ENCODE results near the gene FAM168B. TPM values are rescaled to one million over a fixed set of nuclear protein-coding genes. Genes with fewer than 3 reads are reported as not detected.
"Not testable (repeated sequence)": the region's sequence is repeated elsewhere in the genome, so short reads cannot be mapped to it uniquely, and the experiment has no call there.

The FAM168B gene
- total and polyA plus RNA-seq, 9 donors: 54.4 to 117 (median 98.4) TPM

DNA sequence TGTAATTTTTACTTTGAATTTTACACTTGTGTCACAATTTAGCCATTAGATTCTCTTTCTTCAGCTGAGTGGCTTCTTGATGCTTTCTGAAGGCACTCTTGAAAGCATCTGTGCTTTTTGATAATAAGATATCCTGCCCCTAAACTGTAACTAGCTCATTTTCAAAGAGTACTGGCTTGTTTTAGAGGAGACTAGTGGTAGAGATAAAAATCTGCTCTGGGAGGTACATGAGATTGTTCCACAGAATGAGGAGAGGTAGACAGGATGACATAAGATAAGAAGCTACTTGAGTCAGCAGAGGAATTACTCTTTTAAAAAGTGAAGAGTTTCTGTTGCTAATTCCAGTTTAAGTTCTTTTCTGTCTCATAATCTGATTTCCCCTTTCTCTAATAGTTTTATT, 22.5 kb upstream of the FAM168B start:
- Histone ChIP-seq H3K36me3 (no peaks in the 10 kb centered on the region), H3K9me3 (no peaks in the 10 kb centered on the region), H3K27me3 (no peaks in the 10 kb centered on the region), H3K4me1 (ENCODE audit: insufficient read depth) (peaks cover 3% of the 10 kb centered on the region), H3K27ac (no peak overlapping the region), H3K4me3 (no peak overlapping the region)
- intact Hi-C loops (cut with DNase I): no loop called here
- TF ChIP-seq, protein P1, sequence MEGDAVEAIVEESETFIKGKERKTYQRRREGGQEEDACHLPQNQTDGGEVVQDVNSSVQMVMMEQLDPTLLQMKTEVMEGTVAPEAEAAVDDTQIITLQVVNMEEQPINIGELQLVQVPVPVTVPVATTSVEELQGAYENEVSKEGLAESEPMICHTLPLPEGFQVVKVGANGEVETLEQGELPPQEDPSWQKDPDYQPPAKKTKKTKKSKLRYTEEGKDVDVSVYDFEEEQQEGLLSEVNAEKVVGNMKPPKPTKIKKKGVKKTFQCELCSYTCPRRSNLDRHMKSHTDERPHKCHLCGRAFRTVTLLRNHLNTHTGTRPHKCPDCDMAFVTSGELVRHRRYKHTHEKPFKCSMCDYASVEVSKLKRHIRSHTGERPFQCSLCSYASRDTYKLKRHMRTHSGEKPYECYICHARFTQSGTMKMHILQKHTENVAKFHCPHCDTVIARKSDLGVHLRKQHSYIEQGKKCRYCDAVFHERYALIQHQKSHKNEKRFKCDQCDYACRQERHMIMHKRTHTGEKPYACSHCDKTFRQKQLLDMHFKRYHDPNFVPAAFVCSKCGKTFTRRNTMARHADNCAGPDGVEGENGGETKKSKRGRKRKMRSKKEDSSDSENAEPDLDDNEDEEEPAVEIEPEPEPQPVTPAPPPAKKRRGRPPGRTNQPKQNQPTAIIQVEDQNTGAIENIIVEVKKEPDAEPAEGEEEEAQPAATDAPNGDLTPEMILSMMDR (IDR thresholded peaks at IDR 0.05): no peak
- no peak for TF ChIP-seq EP300 (IDR thresholded peaks at IDR 0.05)
- DNase-seq: no peak

DNA sequence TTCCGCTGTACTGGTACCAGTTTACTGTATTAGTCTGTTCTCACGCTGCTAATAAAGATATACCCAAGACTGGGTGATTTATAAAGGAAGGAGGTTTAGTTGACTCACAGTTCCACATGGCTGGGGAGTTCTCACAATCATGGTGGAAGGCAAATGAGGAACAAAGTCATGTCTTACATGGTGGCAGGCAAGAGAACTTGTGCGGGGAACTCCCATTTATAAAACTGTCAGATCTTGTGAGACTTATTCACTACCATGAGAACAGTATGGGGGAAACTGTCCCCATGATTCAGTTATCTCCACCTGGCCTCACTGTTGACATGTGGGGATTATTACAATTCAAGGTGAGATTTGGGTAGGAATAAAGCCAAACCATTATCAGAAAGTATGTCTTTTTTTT, 21.7 kb upstream of the FAM168B start:
- H3K27ac ChIP-seq; DNase-seq; H3K4me3 ChIP-seq; H3K36me3 ChIP-seq; H3K9me3 ChIP-seq; H3K4me1 ChIP-seq (ENCODE audit: insufficient read depth); H3K27me3 ChIP-seq; intact Hi-C loops (cut with DNase I): not testable (repeated sequence)
- WGBS, 3 donors: 97 to 99% (median 98%) methylated on average over 3 of the region's 3 CpGs

DNA sequence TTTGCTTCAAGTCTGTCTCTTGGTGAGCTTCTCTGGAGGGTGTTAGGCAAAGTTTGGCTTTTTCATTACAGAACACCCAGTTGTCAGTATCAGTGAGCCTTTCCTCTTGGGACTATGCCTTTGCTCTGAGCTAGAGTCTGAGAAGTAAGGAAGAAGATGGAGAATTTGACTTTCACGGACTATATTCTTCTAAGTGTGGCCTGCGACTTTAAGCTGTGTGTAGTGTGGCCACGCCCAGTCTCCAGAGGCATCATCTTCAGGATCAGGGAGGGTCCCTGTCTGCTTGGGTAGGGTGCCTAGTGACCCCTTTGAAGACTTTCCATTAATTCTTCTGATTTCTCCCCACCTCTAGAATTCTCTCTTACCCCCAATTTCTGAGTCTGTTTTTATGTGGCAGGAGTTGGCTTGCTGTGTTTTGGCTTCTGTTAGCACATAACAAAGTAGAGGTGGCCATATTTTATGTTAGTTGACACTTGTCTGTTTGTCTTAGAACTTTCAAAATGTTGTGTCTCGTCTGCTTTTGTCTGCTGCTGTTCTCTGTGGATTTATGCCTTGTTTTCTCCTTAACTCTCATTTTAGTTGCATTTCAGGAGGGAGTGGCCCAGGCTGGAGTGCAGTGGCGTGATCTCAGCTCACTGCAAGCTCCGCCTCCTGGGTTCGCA, 20.4 kb upstream of the FAM168B start:
- no peak overlapping the region for H3K4me3 ChIP-seq
- no peak overlapping the region for H3K27ac ChIP-seq
- H3K27me3 ChIP-seq: no peaks in the 10 kb centered on the region
- intact Hi-C loops (cut with DNase I): no loop called here
- H3K36me3 ChIP-seq: no peaks in the 10 kb centered on the region
- H3K9me3 ChIP-seq: no peaks in the 10 kb centered on the region
- H3K4me1 ChIP-seq (ENCODE audit: insufficient read depth): no peaks in the 10 kb centered on the region
- DNase-seq: no peak
- WGBS, 3 donors: 91 to 95% (median 91%) methylated on average over 7 of the region's 7 CpGs
- TF ChIP-seq POLR2A (IDR thresholded peaks at IDR 0.05) (no peak), EP300 (IDR thresholded peaks at IDR 0.05) (no peak)
- TF ChIP-seq, protein P1 (IDR thresholded peaks at IDR 0.05): no peak

DNA sequence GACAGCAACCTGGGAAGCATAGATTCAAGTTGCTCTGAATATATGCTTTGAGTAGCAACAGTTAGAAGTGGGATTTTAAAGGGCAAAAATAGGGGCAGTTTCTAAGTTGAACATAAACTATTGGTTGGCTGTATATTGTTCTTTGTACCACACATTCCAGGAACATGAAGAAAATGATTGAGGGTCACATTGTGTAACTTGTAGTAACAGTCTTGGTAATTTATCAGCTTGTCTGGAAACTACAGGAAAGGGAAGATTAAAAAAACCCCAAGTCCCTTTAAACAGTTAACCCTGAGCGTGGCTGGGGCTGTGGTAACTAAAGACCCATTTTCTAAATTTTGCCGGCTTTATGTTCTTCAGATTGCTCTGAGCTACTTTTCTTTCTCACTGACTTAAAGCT, 19.3 kb upstream of the FAM168B start:
- 89 to 96% (median 91%) methylated on average over 2 of the region's 2 CpGs for WGBS, 3 donors
- no peaks in the 10 kb centered on the region for H3K4me1 ChIP-seq (ENCODE audit: insufficient read depth)
- TF ChIP-seq EP300 (IDR thresholded peaks at IDR 0.05): no peak
- TF ChIP-seq, protein P1 (IDR thresholded peaks at IDR 0.05): no peak
- TF ChIP-seq POLR2A (IDR thresholded peaks at IDR 0.05): no peak

DNA sequence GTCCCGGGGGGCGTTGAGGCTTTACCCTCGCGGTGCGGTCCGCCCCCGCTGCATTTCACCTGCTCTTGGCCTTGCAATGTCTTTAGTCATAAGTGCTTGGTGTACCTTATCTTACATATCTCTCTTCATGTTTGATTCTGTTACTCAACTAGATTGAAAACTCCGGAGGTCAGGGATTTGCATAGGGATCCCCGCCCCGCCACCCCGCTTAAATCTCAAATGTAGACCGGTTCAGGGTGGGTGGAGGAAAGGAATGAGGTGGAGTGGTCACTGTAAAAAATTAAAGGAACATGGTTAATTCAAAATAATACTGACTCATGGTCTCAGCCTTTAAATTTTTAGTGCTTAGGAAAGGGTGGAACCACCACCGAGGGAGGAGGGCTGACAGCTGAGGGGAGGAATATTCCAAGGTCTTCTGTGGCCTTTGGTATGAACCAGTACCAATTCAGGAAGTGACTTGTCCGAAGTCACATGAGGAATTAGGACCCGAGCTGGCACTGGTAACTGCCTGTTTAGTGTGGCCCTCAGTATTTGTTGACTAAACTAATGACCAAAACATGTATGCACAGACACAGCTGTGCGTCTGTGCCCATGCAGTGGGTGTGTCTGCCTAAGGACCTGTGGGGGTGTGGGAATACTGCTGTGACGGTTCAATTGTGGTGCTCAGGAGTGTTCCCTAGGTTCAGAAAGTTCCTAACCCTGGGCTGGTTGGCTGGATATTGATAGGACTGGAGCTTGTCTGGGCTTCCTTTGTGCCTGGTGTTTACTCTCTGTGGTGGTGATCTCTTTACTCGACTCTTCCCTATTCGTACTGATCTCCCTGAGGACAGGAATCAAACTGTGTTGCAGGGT, 12.9 kb upstream of the FAM168B start:
- WGBS, 3 donors: 2 to 3% (median 3%) methylated on average over 19 of the region's 19 CpGs
- peak in 2 of 5 donors; percentile 9 to 30 for DNase-seq

More for the DNA sequence above, 19.3 kb upstream of the FAM168B start:
- no peak for DNase-seq
- Histone ChIP-seq H3K27ac (no peak overlapping the region), H3K9me3 (no peaks in the 10 kb centered on the region), H3K36me3 (no peaks in the 10 kb centered on the region), H3K27me3 (no peaks in the 10 kb centered on the region), H3K4me3 (no peak overlapping the region)
- intact Hi-C loops (cut with DNase I): loop anchor here in 1 of 4 donors (1.0 kb wide), 1 partner anchor 21 kb away; no protein-coding TSS in a partner anchor

More for the DNA sequence above, 12.9 kb upstream of the FAM168B start:
- H3K4me3 ChIP-seq: peak overlapping the region; percentile 88
- intact Hi-C loops (cut with DNase I): loop anchor here in 1 of 4 donors (5.0 kb wide), 1 partner anchor 386 kb away; the partner anchor contains the start of gene MZT2A
- H3K27ac ChIP-seq: peak overlapping the region in 1 of 2 donors; percentile 79
- TF ChIP-seq, protein P1 (IDR thresholded peaks at IDR 0.05): no peak
- TF ChIP-seq EP300 (IDR thresholded peaks at IDR 0.05) (no peak), POLR2A (IDR thresholded peaks at IDR 0.05) (no peak)
- no peaks in the 10 kb centered on the region for H3K27me3 ChIP-seq
- H3K36me3 ChIP-seq: no peaks in the 10 kb centered on the region
- H3K4me1 ChIP-seq (ENCODE audit: insufficient read depth): peaks cover 2% of the 10 kb centered on the region
- no peaks in the 10 kb centered on the region for H3K9me3 ChIP-seq
